Neural cell (in vitro differentiated cells): ENCODE results near the gene NOTCH4. TPM values are rescaled to one million over a fixed set of nuclear protein-coding genes. Genes with fewer than 3 reads are reported as not detected.

ENCODE experiments used
- H2AFZ ChIP-seq: fragments of 200-600, 300-800 bp; sonication (generic), shearing (Covaris generic); 2 replicates; pipeline ENCODE4 v1.6.0; 2014; ENCODE audit warnings: low read depth, mild to moderate bottlenecking, antibody characterized with exemption, low read length, moderate library complexity
- H3F3A ChIP-seq: fragments of 200-600 bp; shearing (Covaris generic); 2 replicates; pipeline ENCODE4 v1.6.1; 2016; ENCODE audit warnings: mild to moderate bottlenecking, moderate library complexity, mixed read lengths, antibody characterized with exemption, low read length; ENCODE audit not compliant: insufficient read depth, poor library complexity, severe bottlenecking
- H3K27ac ChIP-seq: fragments of 200-600, 300-800 bp; sonication (generic), shearing (Covaris generic); 2 replicates; pipeline ENCODE4 v1.5.1; 2014; ENCODE audit warnings: mild to moderate bottlenecking, low read length, moderate library complexity
- H3K27me3 ChIP-seq: fragments of 300-800, 200-600 bp; sonication (generic), shearing (Covaris generic); 2 replicates; pipeline ENCODE4 v1.6.0; 2014; ENCODE audit warnings: mild to moderate bottlenecking, low read depth, low read length, moderate library complexity; ENCODE audit not compliant: insufficient read depth
- H3K36me3 ChIP-seq: fragments of 300-800, 200-600 bp; sonication (generic), shearing (Covaris generic); 2 replicates; pipeline ENCODE4 v1.5.1; 2014; ENCODE audit warnings: mild to moderate bottlenecking, antibody characterized with exemption, low read length, moderate library complexity; ENCODE audit not compliant: insufficient read depth
- H3K4me2 ChIP-seq: fragments of 300-800, 200-600 bp; sonication (generic), shearing (Covaris generic); 2 replicates; pipeline ENCODE4 v1.6.0; 2014; ENCODE audit warnings: mild to moderate bottlenecking, low read length
- H3K4me3 ChIP-seq: fragments of 300-800, 200-600 bp; sonication (generic), shearing (Covaris generic); 2 replicates; pipeline ENCODE4 v1.5.1; 2014; ENCODE audit warnings: mild to moderate bottlenecking, low read length, moderate library complexity
- H3K79me2 ChIP-seq: fragments of 200-600 bp; shearing (Covaris generic); replicated peaks from 2 replicates; pipeline ENCODE4 v1.6.0; 2014; ENCODE audit warnings: mild to moderate bottlenecking, low read length, moderate library complexity; ENCODE audit not compliant: insufficient read depth
- H3K9ac ChIP-seq: fragments of 300-800, 200-600 bp; sonication (generic), shearing (Covaris generic); 2 replicates; pipeline ENCODE4 v1.6.1; 2016; ENCODE audit warnings: mild to moderate bottlenecking, low read length, mixed read lengths
- H3K9me2 ChIP-seq: fragments of 200-600 bp; shearing (Covaris generic); 2 replicates; pipeline ENCODE4 v1.6.1; 2016; ENCODE audit warnings: mild to moderate bottlenecking, low read length, mixed read lengths; ENCODE audit not compliant: insufficient read depth
- H3K9me3 ChIP-seq: fragments of 200-600, 300-800 bp; sonication (generic), shearing (Covaris generic); 2 replicates; pipeline ENCODE4 v1.6.1; 2016; ENCODE audit warnings: mild to moderate bottlenecking, mixed run types, low read length, moderate library complexity, mixed read lengths
- H4K20me1 ChIP-seq: fragments of 200-600 bp; shearing (Covaris generic); 2 replicates; pipeline ENCODE4 v1.6.1; 2016; ENCODE audit warnings: mild to moderate bottlenecking, mixed run types; ENCODE audit not compliant: insufficient read depth
- CTCF ChIP-seq: fragments of 450-650 bp; IDR thresholded peaks from 2 replicates; pipeline ENCODE4 v1.5.1; 2014; ENCODE audit warnings: antibody characterized with exemption, mild to moderate bottlenecking, moderate library complexity; ENCODE audit not compliant: poor library complexity, severe bottlenecking
- EP300 ChIP-seq: fragments of 450-650 bp; conservative IDR thresholded peaks from 2 replicates; pipeline ENCODE4 v1.6.1; 2014; ENCODE audit warnings: antibody characterized with exemption, mild to moderate bottlenecking, moderate library complexity; ENCODE audit not compliant: poor library complexity, severe bottlenecking
- EZH2 ChIP-seq: fragments of 200-600, 300-800 bp; shearing (Covaris generic), sonication (generic); IDR thresholded peaks from 2 replicates; pipeline ENCODE4 v1.6.1; 2014; ENCODE audit warnings: antibody characterized with exemption, low read length, borderline replicate concordance, mild to moderate bottlenecking; ENCODE audit not compliant: insufficient read depth, poor library complexity, severe bottlenecking
- MXI1 ChIP-seq: fragments of 450-650 bp; conservative IDR thresholded peaks from 2 replicates; pipeline ENCODE4 v1.6.1; 2014; ENCODE audit warnings: antibody characterized with exemption, mild to moderate bottlenecking; ENCODE audit not compliant: poor library complexity, severe bottlenecking
- POLR2AphosphoS5 ChIP-seq: IDR thresholded peaks from 2 replicates; pipeline ENCODE4 v1.6.1; 2012
- RAD21 ChIP-seq: fragments of 450-650 bp; conservative IDR thresholded peaks from 2 replicates; pipeline ENCODE4 v1.6.1; 2014; ENCODE audit warnings: antibody characterized with exemption, mild to moderate bottlenecking, moderate library complexity
- REST ChIP-seq: IDR thresholded peaks from 2 replicates; pipeline ENCODE4 v1.6.1; 2012; ENCODE audit warnings: borderline replicate concordance
- SMC3 ChIP-seq: fragments of 450-650 bp; conservative IDR thresholded peaks from 2 replicates; pipeline ENCODE4 v1.6.1; 2014; ENCODE audit warnings: antibody characterized with exemption, mild to moderate bottlenecking, moderate library complexity; ENCODE audit not compliant: poor library complexity
- TAF1 ChIP-seq: IDR thresholded peaks from 2 replicates; pipeline ENCODE4 v1.6.1; 2012; ENCODE audit warnings: low read depth
- polyA plus RNA-seq: library from polyadenylated mRNA; depleted of rRNA; stranded (reverse); fragments of >200 nt; gene quantifications from 2 replicates; pipeline ENCODE4 v1.2.3, GENCODE V29; 2014

NOTCH4 gene
- polyA plus RNA-seq, 1 donor from 2014 or later = 5.5 TPM

GRCh38 chr6:32177183-32177787 is 46.6 kb downstream of the NOTCH4 start:
- H3K4me2 ChIP-seq = peak overlapping the region; percentile 90
- peak overlapping the region; percentile 21 for H2AFZ ChIP-seq
- no peaks in the 10 kb centered on the region for H3K36me3 ChIP-seq
- H3K27ac ChIP-seq = peak overlapping the region; percentile 97
- H3K9me2 ChIP-seq = no peaks in the 10 kb centered on the region
- peak overlapping the region; percentile 99 for H3K9ac ChIP-seq
- no peaks in the 10 kb centered on the region for H4K20me1 ChIP-seq
- H3K4me3 ChIP-seq = peak overlapping the region; percentile 91
- H3F3A ChIP-seq = peaks cover 4% of the 10 kb centered on the region
- peaks cover 50% of the 10 kb centered on the region for H3K79me2 ChIP-seq
- H3K27me3 ChIP-seq = no peaks in the 10 kb centered on the region
- H3K9me3 ChIP-seq = no peaks in the 10 kb centered on the region
- TF ChIP-seq SMC3 (no peak), MXI1 (no peak), RAD21 (peak; percentile 30), REST (peak; percentile 92), EP300 (peak; percentile 45), POLR2AphosphoS5 (peak; percentile 72), TAF1 (peak; percentile 88), CTCF (no peak)

- H3K4me2 ChIP-seq = peak overlapping the region; percentile 90
- H3K27me3 ChIP-seq = no peaks in the 10 kb centered on the region
- H2AFZ ChIP-seq = peak overlapping the region; percentile 34
- H3K4me3 ChIP-seq = peak overlapping the region; percentile 91
- H3K9ac ChIP-seq = peak overlapping the region; percentile 99
- no peaks in the 10 kb centered on the region for H3K9me2 ChIP-seq
- no peaks in the 10 kb centered on the region for H3K9me3 ChIP-seq
- H3K27ac ChIP-seq = peak overlapping the region; percentile 97
- no peaks in the 10 kb centered on the region for H4K20me1 ChIP-seq
- no peaks in the 10 kb centered on the region for H3K36me3 ChIP-seq
- peaks cover 51% of the 10 kb centered on the region for H3K79me2 ChIP-seq
- TF ChIP-seq EZH2 (no peak), TAF1 (no peak)
- peaks cover 4% of the 10 kb centered on the region for H3F3A ChIP-seq
These were observed 47.2 kb downstream of the NOTCH4 start for GRCh38 chr6:32176476-32177182.
